ENCODE results near the gene TPI1. TPM values are rescaled to one million over a fixed set of nuclear protein-coding genes. Genes with fewer than 3 reads are reported as not detected.

TPI1 gene
- total and polyA plus RNA-seq, 2 of the 8 experiments (the other 6 are each of a cell fraction or from before 2014, with no cell fraction given) = 910 to 3,018 TPM

DNA sequence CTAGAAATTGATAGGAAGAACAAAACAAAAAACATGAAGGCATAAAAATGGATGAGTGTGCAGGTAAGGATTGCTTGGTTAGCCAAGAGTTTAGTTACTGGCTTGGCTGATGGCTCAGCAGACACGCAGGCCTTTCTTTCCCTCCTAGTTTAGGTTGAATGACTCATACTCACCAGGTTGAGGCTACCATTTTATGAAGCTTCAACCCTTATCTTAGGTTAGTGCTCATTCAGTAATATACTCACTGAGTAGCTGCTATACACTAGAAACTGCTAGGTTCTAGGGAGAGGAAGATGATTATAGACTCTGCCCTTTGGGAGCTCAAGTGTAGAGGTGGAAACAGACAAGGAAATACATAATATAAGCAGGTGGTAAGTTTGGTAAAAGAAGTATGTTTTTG lies 33.1 kb upstream of the TPI1 start:
- no peak overlapping the region for H2BK20ac ChIP-seq (ENCODE audit: low read length)
- peaks cover 2% of the 10 kb centered on the region; the same call in 1 of the 2 replicates for H3K23me2 ChIP-seq (ENCODE audit: low read depth, low read length)
- no peak overlapping the region for H3K4me2 ChIP-seq (ENCODE audit: insufficient read depth in 1 of 2, low read depth in 2 of 2, low read length in 2 of 2)
- H4K91ac ChIP-seq (replicated peaks; ENCODE audit: insufficient read length, low read length) = no peak overlapping the region
- ChIA-PET CTCF (ENCODE audit: partially characterized antibody) (interaction anchor here (0.6 to 23.7 kb wide), 22 partner anchors 9 to 339 kb away, joined by 3 to 532 read pairs (median 6); partner anchors contain the start of genes CD4, CDCA3, COPS7A and GNB3), POLR2A (ENCODE audit: partially characterized antibody) (interaction anchor here (0.6 to 27.1 kb wide), 16 partner anchors 3 to 299 kb away, joined by 3 to 588 read pairs (median 4); partner anchors contain the start of genes C12orf57, CDCA3, GAPDH and GNB3)
- H3K36me3 ChIP-seq (ENCODE audit: control insufficient read depth in 2 of 4, insufficient read depth in 4 of 4, low read length in 3 of 4) = peaks cover 24 to 66% (median 52%) of the 10 kb centered on the region in 4 experiments
- no peak overlapping the region for H3K56ac ChIP-seq (replicated peaks; ENCODE audit: insufficient read length, low read depth, low read length)
- H3K14ac ChIP-seq (ENCODE audit: insufficient read length) = no peak overlapping the region
- no peak overlapping the region for H2AK5ac ChIP-seq (ENCODE audit: low read depth, low read length)
- no peak overlapping the region for H2AFZ ChIP-seq (ENCODE audit: low read length)
- H2BK120ac ChIP-seq (replicated peaks; ENCODE audit: low read depth, low read length) = no peak overlapping the region
- no peak overlapping the region for H3K23ac ChIP-seq (ENCODE audit: insufficient read length)
- H3K18ac ChIP-seq (ENCODE audit: extremely low read depth, low read length) = no peak overlapping the region
- H3K79me2 ChIP-seq (ENCODE audit: control insufficient read depth in 1 of 2, insufficient read depth in 2 of 2, low read length in 2 of 2) = peaks cover 0 to 3% of the 10 kb centered on the region in 2 experiments; a peak in 1 of 4 replicates
- H3K4ac ChIP-seq (replicated peaks; ENCODE audit: insufficient read length, low read depth, low read length) = no peak overlapping the region
- no peak overlapping the region for H2BK12ac ChIP-seq (ENCODE audit: low read depth, low read length)
- H4K20me1 ChIP-seq (replicated peaks in 1 of 2; ENCODE audit: control insufficient read depth in 1 of 2, insufficient read depth in 2 of 2, low read length in 2 of 2) = peaks cover 7 to 9% of the 10 kb centered on the region in 2 experiments
- H3K9ac ChIP-seq (replicated peaks in 1 of 4; ENCODE audit: extremely low read depth in 1 of 4, low read depth in 3 of 4, low read length in 3 of 4) = no peak overlapping the region
- FAIRE-seq = no peak
- no peak overlapping the region for H3K27ac ChIP-seq (ENCODE audit: low read depth, low read length)
- peaks cover 0 to 8% (median 4%) of the 10 kb centered on the region in 4 experiments; a peak in 5 of 7 replicates for H3K4me1 ChIP-seq (replicated peaks in 1 of 4; ENCODE audit: control insufficient read depth in 3 of 4, insufficient read depth in 4 of 4, low read length in 3 of 4)
- no peaks in the 10 kb centered on the region for H3K9me3 ChIP-seq (ENCODE audit: insufficient read depth in 2 of 2, low read depth in 1 of 2, low read length in 1 of 2)
- no peak overlapping the region for H2BK15ac ChIP-seq (ENCODE audit: low read length)
- peaks cover 4% of the 10 kb centered on the region for H3K79me1 ChIP-seq (ENCODE audit: low read depth, low read length)
- no peak overlapping the region for H4K8ac ChIP-seq (ENCODE audit: extremely low read depth, insufficient read depth, low read length)
- no peak for TF ChIP-seq NANOG (IDR thresholded peaks at IDR 0.05; ENCODE audit: insufficient read depth, low read depth, low read length, poor library complexity, severe bottlenecking)
- no peak for TF ChIP-seq BRCA1 (IDR thresholded peaks at IDR 0.05; ENCODE audit: low read depth, low read length)
- TF ChIP-seq SRF (IDR thresholded peaks at IDR 0.05; ENCODE audit: low read depth, low read length) = no peak
- no peak for TF ChIP-seq KDM5A (IDR thresholded peaks at IDR 0.05; ENCODE audit: low read length)
- no peak for TF ChIP-seq KDM1A (IDR thresholded peaks at IDR 0.05; ENCODE audit: borderline replicate concordance, low read length)
- TF ChIP-seq JUND (IDR thresholded peaks at IDR 0.05; ENCODE audit: low read length) = no peak
- no peak for TF ChIP-seq TBP (IDR thresholded peaks at IDR 0.05; ENCODE audit: low read depth, low read length)
- TF ChIP-seq, protein P1, sequence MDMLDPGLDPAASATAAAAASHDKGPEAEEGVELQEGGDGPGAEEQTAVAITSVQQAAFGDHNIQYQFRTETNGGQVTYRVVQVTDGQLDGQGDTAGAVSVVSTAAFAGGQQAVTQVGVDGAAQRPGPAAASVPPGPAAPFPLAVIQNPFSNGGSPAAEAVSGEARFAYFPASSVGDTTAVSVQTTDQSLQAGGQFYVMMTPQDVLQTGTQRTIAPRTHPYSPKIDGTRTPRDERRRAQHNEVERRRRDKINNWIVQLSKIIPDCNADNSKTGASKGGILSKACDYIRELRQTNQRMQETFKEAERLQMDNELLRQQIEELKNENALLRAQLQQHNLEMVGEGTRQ (IDR thresholded peaks at IDR 0.05; ENCODE audit: low read length) = no peak
- no peak for TF ChIP-seq RAD21 (IDR thresholded peaks at IDR 0.05 in 1 of 2, conservative IDR thresholded peaks at IDR 0.05 in 1 of 2; ENCODE audit: low read depth in 2 of 2, low read length in 2 of 2)
- no peak for TF ChIP-seq CEBPB (IDR thresholded peaks at IDR 0.05; ENCODE audit: low read depth, low read length)
- no peak overlapping the region for H4K5ac ChIP-seq (ENCODE audit: insufficient read length, low read depth, low read length)
- H2BK5ac ChIP-seq (ENCODE audit: low read depth, low read length) = no peak overlapping the region
- H3K27me3 ChIP-seq (replicated peaks in 1 of 4; ENCODE audit: control insufficient read depth in 3 of 4, extremely low read depth in 1 of 4, insufficient read depth in 3 of 4, low read length in 3 of 4) = no peaks in the 10 kb centered on the region
- WGBS, 2 experiments (ENCODE audit: extremely low coverage in 1 of 2, insufficient coverage in 1 of 2, insufficient read length in 1 of 2, insufficient replicate concordance in 2 of 2, low coverage in 1 of 2, low lambda C conversion rate in 2 of 2, missing lambda C conversion rate in 1 of 2) = 88% methylated on average over 1 of the region's 1 CpG; no CpG with 5 or more reads in 1 of the 2 experiments
- H3K4me3 ChIP-seq (ENCODE audit: extremely low read depth in 1 of 4, insufficient read depth in 2 of 4, low read depth in 3 of 4, low read length in 4 of 4) = no peak overlapping the region
- DNase-seq (ENCODE audit: low read depth in 1 of 2, low spot score in 2 of 2) = no peak

Measured in H1 (cell line).